HepG2 (cell line): ENCODE data around the gene SMAD3. TPM values are rescaled to one million over a fixed set of nuclear protein-coding genes. Genes with fewer than 3 reads are reported as not detected.
A peak's percentile ranks its signal among the peaks of the same experiment; 100 is the strongest.

Experiments used
- DPF2 ChIP-seq: sonication (generic); formaldehyde crosslinking; IDR thresholded peaks from 2 replicates; pipeline ENCODE4 v1.4.0; 2020; ENCODE audit warnings: mild to moderate bottlenecking, low read depth, missing genetic modification reagents, borderline replicate concordance
- GPN1 ChIP-seq: sonication (generic); formaldehyde crosslinking; IDR thresholded peaks from 2 replicates; pipeline ENCODE4 v1.5.1; 2020; ENCODE audit warnings: missing genetic modification reagents, borderline replicate concordance
- HMGXB3 ChIP-seq: sonication (generic); formaldehyde crosslinking; IDR thresholded peaks from 2 replicates; pipeline ENCODE4 v1.4.0; 2020; ENCODE audit warnings: missing genetic modification reagents, borderline replicate concordance
- IKZF1 ChIP-seq: fragments of 450-650 bp; IDR thresholded peaks from 2 replicates; pipeline ENCODE4 v1.7.1; 2016
- KMT2A ChIP-seq: sonication (generic); formaldehyde crosslinking; IDR thresholded peaks from 2 replicates; pipeline ENCODE4 v1.4.0; 2020; ENCODE audit warnings: missing genetic modification reagents
- NCOR1 ChIP-seq: fragments of 200-600 bp; sonication (generic); IDR thresholded peaks from 2 replicates; pipeline ENCODE4 v1.7.0; 2017; ENCODE audit warnings: antibody characterized with exemption, low read length, borderline replicate concordance
- PAWR ChIP-seq: sonication (generic); formaldehyde crosslinking; IDR thresholded peaks from 2 replicates; pipeline ENCODE4 v1.4.0; 2020; ENCODE audit warnings: missing genetic modification reagents, mild to moderate bottlenecking, borderline replicate concordance
- POGK ChIP-seq: sonication (generic); formaldehyde crosslinking; conservative IDR thresholded peaks from 2 replicates; pipeline ENCODE4 v1.8.0; 2022; ENCODE audit warnings: mild to moderate bottlenecking, moderate library complexity, missing genetic modification reagents
- RFX1 ChIP-seq: fragments of 450-650 bp; IDR thresholded peaks from 2 replicates; pipeline ENCODE4 v1.6.1; 2017
- SAFB2 ChIP-seq: sonication (generic); formaldehyde crosslinking; IDR thresholded peaks from 2 replicates; pipeline ENCODE4 v1.5.1; 2020; ENCODE audit warnings: missing genetic modification reagents, low read depth, mild to moderate bottlenecking, borderline replicate concordance
- SRSF9 ChIP-seq: fragments of 200-400 bp; formaldehyde crosslinking; IDR thresholded peaks from 2 replicates; pipeline ENCODE4 v1.6.1; 2018; ENCODE audit warnings: borderline replicate concordance, mild to moderate bottlenecking, low read depth, low read length; ENCODE audit not compliant: insufficient read depth, poor library complexity, severe bottlenecking
- ZBTB46 ChIP-seq: sonication (generic); formaldehyde crosslinking; IDR thresholded peaks from 2 replicates; pipeline ENCODE4 v1.4.0; 2020; ENCODE audit warnings: mild to moderate bottlenecking, missing genetic modification reagents, borderline replicate concordance
- ZFY ChIP-seq: sonication (generic); formaldehyde crosslinking; IDR thresholded peaks from 2 replicates; pipeline ENCODE4 v1.4.0; 2020; ENCODE audit warnings: missing genetic modification reagents
- ZMYM2 ChIP-seq: sonication (generic); formaldehyde crosslinking; IDR thresholded peaks from 2 replicates; pipeline ENCODE4 v1.8.0; 2022; ENCODE audit warnings: mild to moderate bottlenecking, missing genetic modification reagents
- ZNF280D ChIP-seq: sonication (generic); formaldehyde crosslinking; IDR thresholded peaks from 2 replicates; pipeline ENCODE4 v1.5.1; 2020; ENCODE audit warnings: mild to moderate bottlenecking, missing genetic modification reagents
- ZNF33A ChIP-seq: sonication (generic); formaldehyde crosslinking; IDR thresholded peaks from 2 replicates; pipeline ENCODE4 v1.5.1; 2020; ENCODE audit warnings: missing genetic modification reagents, mild to moderate bottlenecking, moderate library complexity, borderline replicate concordance
- ZNF34 ChIP-seq: sonication (generic); formaldehyde crosslinking; IDR thresholded peaks from 2 replicates; pipeline ENCODE4 v1.4.0; 2020; ENCODE audit warnings: mild to moderate bottlenecking, missing genetic modification reagents, borderline replicate concordance
- ZNF451 ChIP-seq: sonication (generic); formaldehyde crosslinking; IDR thresholded peaks from 2 replicates; pipeline ENCODE4 v1.5.0; 2020; ENCODE audit warnings: mild to moderate bottlenecking, missing genetic modification reagents
- ZNF563 ChIP-seq: sonication (generic); formaldehyde crosslinking; IDR thresholded peaks from 2 replicates; pipeline ENCODE4 v1.8.0; 2022; ENCODE audit warnings: mild to moderate bottlenecking, moderate library complexity, missing genetic modification reagents
- polyA plus RNA-seq, 8 experiments: library from polyadenylated mRNA; depleted of rRNA in 3 of 8; stranded (reverse) in 7 of 8; unstranded in 1 of 8; fragments of >200 nt; fragmentation: Illumina TruSeq in 4 of 8; extraction: Trizol in 4 of 8; gene quantifications; 2 replicates each; pipeline versions ENCODE4 v1.2.1 to v1.2.3, GENCODE V29; 2011 to 2016; ENCODE audit warnings: low read depth in 4 of 8, missing spikeins in 1 of 8, mixed read lengths in 1 of 8; ENCODE audit not compliant: insufficient read depth in 1 of 8
- total RNA-seq, 5 experiments: library from RNA; depleted of rRNA; stranded (reverse); fragments of >200 nt; fragmentation: Illumina TruSeq; extraction: Trizol; gene quantifications; 2 replicates each; pipeline ENCODE4 v1.2.3, GENCODE V29; 2016; ENCODE audit warnings: low read depth in 1 of 5

The SMAD3 gene
- total and polyA plus RNA-seq, 2 of the 13 experiments (the other 11 are each of a cell fraction or from before 2014, with no cell fraction given), result 8.6 to 56.3 TPM

- TF ChIP-seq ZBTB46 (CRISPR knock-in tag) (no peak), ZFY (CRISPR knock-in tag) (peak; percentile 50), KMT2A (no peak; the same call in 1 of the 2 replicates), ZNF451 (no peak), GPN1 (CRISPR knock-in tag) (no peak), ZNF33A (CRISPR knock-in tag) (no peak), ZNF280D (CRISPR knock-in tag) (no peak), ZMYM2 (CRISPR knock-in tag) (peak; percentile 54; the same call in 1 of the 2 replicates), RFX1 (no peak), ZNF563 (CRISPR knock-in tag) (no peak), PAWR (no peak), HMGXB3 (CRISPR knock-in tag) (no peak; the same call in 1 of the 2 replicates), POGK (CRISPR knock-in tag) (0 out of 2 replicates have a peak, but pooled peaks have one; percentile 34), NCOR1 (peak; percentile 73; the same call in 1 of the 2 replicates), ZNF34 (CRISPR knock-in tag) (no peak), DPF2 (CRISPR knock-in tag) (peak; percentile 78), IKZF1 (no peak), SRSF9 (no peak), SAFB2 (no peak)
Observed at GRCh38 chr15:67146875-67147381, 81.5 kb downstream of the SMAD3 start (continued).
